ENCODE results near the gene RAB11A. TPM values are rescaled to one million over a fixed set of nuclear protein-coding genes. Genes with fewer than 3 reads are reported as not detected.
"Not testable (repeated sequence)": the region's sequence is repeated elsewhere in the genome, so short reads cannot be mapped to it uniquely, and the experiment has no call there.

Gene RAB11A
- total RNA-seq, 1 experiment from 2014 or later, result 245 TPM

DNA sequence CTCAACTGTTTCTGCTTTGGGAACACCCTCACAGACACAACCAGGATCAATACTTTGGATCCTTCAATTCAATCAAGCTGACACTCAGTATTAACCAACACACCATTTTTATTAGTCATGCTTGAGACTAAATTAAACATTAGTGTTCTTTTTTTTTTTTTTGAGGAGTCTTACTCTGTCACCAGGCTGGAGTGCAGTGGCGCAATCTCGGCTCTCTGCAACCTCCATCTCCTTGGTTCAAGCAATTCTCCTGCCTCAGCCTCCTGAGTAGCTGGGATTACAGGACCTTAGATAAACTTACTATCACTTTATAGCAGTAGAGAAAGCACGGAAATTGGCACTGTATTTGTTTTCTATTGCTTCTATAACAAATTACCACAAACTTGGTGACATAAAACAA, 2.0 kb upstream of the RAB11A start:
- TF ChIP-seq ZNF121 (CRISPR knock-in tag; IDR thresholded peaks at IDR 0.05) (no peak), NFYB (CRISPR knock-in tag; conservative IDR thresholded peaks at IDR 0.05; ENCODE audit: low read depth) (no peak), ETV6 (CRISPR knock-in tag; IDR thresholded peaks at IDR 0.05) (no peak), ZNF416 (CRISPR knock-in tag; IDR thresholded peaks at IDR 0.05) (no peak), IRF2 (CRISPR knock-in tag; IDR thresholded peaks at IDR 0.05; ENCODE audit: borderline replicate concordance, low read depth) (no peak), SMAD4 (CRISPR knock-in tag; IDR thresholded peaks at IDR 0.05) (no peak), USF2 (CRISPR knock-in tag; IDR thresholded peaks at IDR 0.05) (no peak), ATF1 (CRISPR knock-in tag; IDR thresholded peaks at IDR 0.05) (no peak), JAZF1 (CRISPR knock-in tag; IDR thresholded peaks at IDR 0.05) (no peak), E2F5 (CRISPR knock-in tag; IDR thresholded peaks at IDR 0.05) (no peak), USF1 (CRISPR knock-in tag; IDR thresholded peaks at IDR 0.05) (no peak), ZNF512 (CRISPR knock-in tag; IDR thresholded peaks at IDR 0.05; ENCODE audit: borderline replicate concordance) (no peak)
- TF ChIP-seq, protein P1, sequence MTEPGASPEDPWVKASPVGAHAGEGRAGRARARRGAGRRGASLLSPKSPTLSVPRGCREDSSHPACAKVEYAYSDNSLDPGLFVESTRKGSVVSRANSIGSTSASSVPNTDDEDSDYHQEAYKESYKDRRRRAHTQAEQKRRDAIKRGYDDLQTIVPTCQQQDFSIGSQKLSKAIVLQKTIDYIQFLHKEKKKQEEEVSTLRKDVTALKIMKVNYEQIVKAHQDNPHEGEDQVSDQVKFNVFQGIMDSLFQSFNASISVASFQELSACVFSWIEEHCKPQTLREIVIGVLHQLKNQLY (CRISPR knock-in tag; IDR thresholded peaks at IDR 0.05), result no peak
- TF ChIP-seq, protein P2, sequence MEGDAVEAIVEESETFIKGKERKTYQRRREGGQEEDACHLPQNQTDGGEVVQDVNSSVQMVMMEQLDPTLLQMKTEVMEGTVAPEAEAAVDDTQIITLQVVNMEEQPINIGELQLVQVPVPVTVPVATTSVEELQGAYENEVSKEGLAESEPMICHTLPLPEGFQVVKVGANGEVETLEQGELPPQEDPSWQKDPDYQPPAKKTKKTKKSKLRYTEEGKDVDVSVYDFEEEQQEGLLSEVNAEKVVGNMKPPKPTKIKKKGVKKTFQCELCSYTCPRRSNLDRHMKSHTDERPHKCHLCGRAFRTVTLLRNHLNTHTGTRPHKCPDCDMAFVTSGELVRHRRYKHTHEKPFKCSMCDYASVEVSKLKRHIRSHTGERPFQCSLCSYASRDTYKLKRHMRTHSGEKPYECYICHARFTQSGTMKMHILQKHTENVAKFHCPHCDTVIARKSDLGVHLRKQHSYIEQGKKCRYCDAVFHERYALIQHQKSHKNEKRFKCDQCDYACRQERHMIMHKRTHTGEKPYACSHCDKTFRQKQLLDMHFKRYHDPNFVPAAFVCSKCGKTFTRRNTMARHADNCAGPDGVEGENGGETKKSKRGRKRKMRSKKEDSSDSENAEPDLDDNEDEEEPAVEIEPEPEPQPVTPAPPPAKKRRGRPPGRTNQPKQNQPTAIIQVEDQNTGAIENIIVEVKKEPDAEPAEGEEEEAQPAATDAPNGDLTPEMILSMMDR (IDR thresholded peaks at IDR 0.05), result no peak
- TF ChIP-seq, protein P3, sequence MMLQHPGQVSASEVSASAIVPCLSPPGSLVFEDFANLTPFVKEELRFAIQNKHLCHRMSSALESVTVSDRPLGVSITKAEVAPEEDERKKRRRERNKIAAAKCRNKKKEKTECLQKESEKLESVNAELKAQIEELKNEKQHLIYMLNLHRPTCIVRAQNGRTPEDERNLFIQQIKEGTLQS (CRISPR knock-in tag; conservative IDR thresholded peaks at IDR 0.05), result no peak
- H3K36me3 Mint-ChIP-seq, result no peaks in the 10 kb centered on the region
- H3K27me3 Mint-ChIP-seq (ENCODE audit: low read depth), result peaks cover 3% of the 10 kb centered on the region; the same call in 1 of the 2 replicates
- ATAC-seq, result no peak
- no peaks in the 10 kb centered on the region for H3K9me3 Mint-ChIP-seq
- CTCF ChIA-PET, result no interaction called here
- H3K4me1 Mint-ChIP-seq, result peaks cover 23% of the 10 kb centered on the region
- H3K4me3 Mint-ChIP-seq, result no peak overlapping the region
- no peak overlapping the region for H3K27ac Mint-ChIP-seq
- POLR2A ChIA-PET, result no interaction called here
- DNase-seq (ENCODE audit: low spot score), result no peak

GRCh38 chr15:65867933-65868332, 1.4 kb upstream of the RAB11A start:
- not testable (repeated sequence) for H3K36me3 Mint-ChIP-seq; DNase-seq (ENCODE audit: low spot score); ATAC-seq; H3K27me3 Mint-ChIP-seq (ENCODE audit: low read depth); H3K27ac Mint-ChIP-seq; H3K9me3 Mint-ChIP-seq
- H3K4me1 Mint-ChIP-seq, result peaks cover 19% of the 10 kb centered on the region
- ChIA-PET CTCF (interaction anchor here (3.2 kb wide), 1 partner anchor 257 kb away, joined by 22 read pairs; the partner anchor contains the start of gene INTS14), POLR2A (interaction anchor here (1.7 to 2.5 kb wide), 2 partner anchors 35 to 247 kb away, joined by 3 to 15 read pairs; no protein-coding TSS in a partner anchor)
- H3K4me3 Mint-ChIP-seq, result peak overlapping the region; percentile 99; the same call in 1 of the 2 replicates

Measured in WTC11 (cell line).